MCF 10A (cell line): ENCODE data around the gene RNASE12. TPM values are rescaled to one million over a fixed set of nuclear protein-coding genes. Genes with fewer than 3 reads are reported as not detected.

Experiments
- BruUV-seq: library from RNA; stranded (reverse); fragments of 400-500 nt; replicated peaks from 2 replicates; lab custom pipeline; 2021; lab: Mats Ljungman, UMichigan
- CTCF ChIA-PET: fragments of 300-600 bp; sonication (Branson Sonifier 250); formaldehyde crosslinking; extraction: SDS; loops from one replicate; lab custom pipeline; 2021; ENCODE audit warnings: antibody characterized with exemption, inconsistent platforms; lab: Yijun Ruan, JAX
- POLR2A ChIA-PET: fragments of 300-600, 350-650 bp; sonication (Branson Sonifier 250); formaldehyde crosslinking; extraction: SDS; loops from one replicate; lab custom pipeline; 2020; ENCODE audit warnings: antibody characterized with exemption, inconsistent platforms; lab: Yijun Ruan, JAX
- DNase-seq: peaks from one replicate; pipeline ENCODE4 v3.0.0-alpha.2; 2018; ENCODE audit not compliant: unreplicated experiment
- H3K27ac Mint-ChIP-seq: one replicate; pipeline ENCODE4 v1.8.0; 2022; ENCODE audit warnings: mild to moderate bottlenecking, low read depth, mixed read lengths; ENCODE audit not compliant: unreplicated experiment
- H3K27me3 Mint-ChIP-seq: one replicate; pipeline ENCODE4 v1.8.0; 2022; ENCODE audit warnings: mixed read lengths; ENCODE audit not compliant: insufficient read depth, unreplicated experiment
- H3K36me3 Mint-ChIP-seq: one replicate; pipeline ENCODE4 v1.8.0; 2022; ENCODE audit warnings: mild to moderate bottlenecking, moderate library complexity, mixed read lengths; ENCODE audit not compliant: insufficient read depth, unreplicated experiment
- H3K4me1 Mint-ChIP-seq: one replicate; pipeline ENCODE4 v1.8.0; 2022; ENCODE audit warnings: mixed read lengths; ENCODE audit not compliant: insufficient read depth, unreplicated experiment
- H3K4me3 Mint-ChIP-seq: one replicate; pipeline ENCODE4 v1.8.0; 2022; ENCODE audit warnings: mild to moderate bottlenecking, moderate library complexity, mixed read lengths; ENCODE audit not compliant: unreplicated experiment
- H3K9me3 Mint-ChIP-seq: one replicate; pipeline ENCODE4 v1.8.0; 2022; ENCODE audit warnings: mixed read lengths; ENCODE audit not compliant: unreplicated experiment
- intact Hi-C: fragments of 100-400 bp; cut with micrococcal nuclease; formaldehyde crosslinking; loops from 2 replicates; pipeline ENCODE4 v1.14.1; 2022
- total RNA-seq: library from RNA; stranded (reverse); gene quantifications from 2 replicates; pipeline ENCODE4 v1.2.3, GENCODE V29; 2022
- TF ChIP-seq, protein P1 (sequence below): fragments of 200-600 bp; IDR thresholded peaks from one replicate; pipeline ENCODE4 v1.8.0; 2022; ENCODE audit warnings: antibody characterized with exemption, mild to moderate bottlenecking; ENCODE audit not compliant: unreplicated experiment

Gene RNASE12
- total RNA-seq, 1 experiment from 2014 or later: not detected

DNA sequence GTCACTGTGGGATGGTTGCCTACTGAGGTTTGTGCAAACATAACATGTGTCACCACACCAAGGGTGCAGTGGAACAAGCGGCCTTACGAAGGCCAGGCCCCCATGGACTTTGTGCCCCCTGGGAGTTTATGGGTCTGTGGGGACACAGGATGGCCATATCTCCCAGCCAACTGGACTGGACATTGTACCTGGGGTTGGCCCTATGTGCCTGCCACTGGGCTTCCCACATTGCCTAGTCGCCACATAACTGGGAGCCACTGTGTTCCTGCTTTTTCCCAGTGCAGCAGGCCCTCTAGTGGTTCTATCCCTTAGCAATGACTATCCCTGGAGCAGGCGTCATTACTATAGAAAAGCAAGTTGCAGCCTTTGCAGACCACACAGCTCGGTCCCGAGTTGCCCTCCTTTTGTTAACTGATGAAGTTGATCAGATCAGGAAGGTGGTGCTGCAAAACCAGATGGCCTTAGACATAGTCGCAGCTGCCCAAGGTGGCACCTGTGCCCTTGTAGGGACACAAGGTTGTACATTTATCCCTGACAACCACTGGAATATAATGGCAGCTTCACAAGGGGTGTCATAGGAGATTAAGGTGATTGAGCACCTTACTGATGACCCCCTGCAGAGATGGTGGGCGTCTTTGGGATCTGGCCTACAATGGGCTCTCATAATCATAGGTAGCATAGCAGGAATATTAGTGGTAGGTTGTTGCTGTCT is 15.2 kb upstream of the RNASE12 start:
- CTCF ChIA-PET: interaction anchor here (0.5 to 8.9 kb wide), 23 partner anchors 9 to 781 kb away, joined by 3 to 152 read pairs (median 4); partner anchors contain the start of genes ANG, CCNB1IP1, RNASE12 and RNASE4

DNA sequence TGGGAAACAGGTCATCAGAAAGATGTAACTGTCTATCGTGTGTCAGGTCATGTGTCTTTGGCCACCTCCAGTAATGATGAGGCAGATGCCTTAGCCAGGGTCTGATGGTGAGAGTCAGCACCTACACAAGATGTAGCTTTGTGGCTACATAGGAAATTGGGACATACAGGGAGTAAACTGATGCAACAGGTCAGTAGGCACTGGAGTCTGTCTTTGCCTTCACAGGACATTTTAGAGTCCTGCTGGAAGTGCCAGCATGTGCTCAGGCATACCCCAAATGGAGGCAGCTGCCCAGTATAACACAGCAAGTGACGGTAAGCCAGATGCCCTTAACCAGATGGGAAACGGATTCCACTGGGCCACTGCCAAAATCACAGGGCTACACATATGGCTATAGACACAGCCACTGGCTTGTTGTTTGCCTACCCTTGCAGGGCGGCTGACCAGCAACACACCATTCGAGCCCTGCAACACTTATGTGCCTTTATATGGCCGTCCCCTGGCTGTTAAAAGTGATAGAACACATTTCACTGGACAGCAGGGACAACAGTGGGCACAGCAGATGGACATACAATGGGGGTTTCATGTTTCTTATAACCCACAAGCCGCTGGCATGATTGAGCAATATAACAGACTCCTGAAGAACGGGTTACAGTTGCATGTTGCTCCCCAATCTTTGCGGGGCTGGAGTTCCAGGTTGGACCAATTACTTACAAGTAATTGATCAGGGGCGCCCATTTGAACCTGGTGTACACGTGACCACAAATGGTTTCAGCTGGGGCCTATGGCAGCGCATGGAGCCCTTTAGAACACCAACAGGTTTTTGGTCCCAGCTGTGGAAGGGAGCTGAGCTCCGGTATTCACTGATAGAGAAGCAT is 12.9 kb upstream of the RNASE12 start:
- Mint-ChIP-seq H3K27me3 (no peaks in the 10 kb centered on the region), H3K36me3 (no peaks in the 10 kb centered on the region), H3K9me3 (no peaks in the 10 kb centered on the region), H3K4me3 (no peak overlapping the region), H3K27ac (no peak overlapping the region), H3K4me1 (peaks cover 9% of the 10 kb centered on the region)
- intact Hi-C loops: no loop called here
- DNase-seq: no peak
- POLR2A ChIA-PET: interaction anchor here (0.6 to 1.5 kb wide), 3 partner anchors 149 to 681 kb away, joined by 3 to 4 read pairs (median 3); partner anchors contain the start of genes APEX1 and TEP1
- no TSS peak for BruUV-seq
- TF ChIP-seq, protein P1, sequence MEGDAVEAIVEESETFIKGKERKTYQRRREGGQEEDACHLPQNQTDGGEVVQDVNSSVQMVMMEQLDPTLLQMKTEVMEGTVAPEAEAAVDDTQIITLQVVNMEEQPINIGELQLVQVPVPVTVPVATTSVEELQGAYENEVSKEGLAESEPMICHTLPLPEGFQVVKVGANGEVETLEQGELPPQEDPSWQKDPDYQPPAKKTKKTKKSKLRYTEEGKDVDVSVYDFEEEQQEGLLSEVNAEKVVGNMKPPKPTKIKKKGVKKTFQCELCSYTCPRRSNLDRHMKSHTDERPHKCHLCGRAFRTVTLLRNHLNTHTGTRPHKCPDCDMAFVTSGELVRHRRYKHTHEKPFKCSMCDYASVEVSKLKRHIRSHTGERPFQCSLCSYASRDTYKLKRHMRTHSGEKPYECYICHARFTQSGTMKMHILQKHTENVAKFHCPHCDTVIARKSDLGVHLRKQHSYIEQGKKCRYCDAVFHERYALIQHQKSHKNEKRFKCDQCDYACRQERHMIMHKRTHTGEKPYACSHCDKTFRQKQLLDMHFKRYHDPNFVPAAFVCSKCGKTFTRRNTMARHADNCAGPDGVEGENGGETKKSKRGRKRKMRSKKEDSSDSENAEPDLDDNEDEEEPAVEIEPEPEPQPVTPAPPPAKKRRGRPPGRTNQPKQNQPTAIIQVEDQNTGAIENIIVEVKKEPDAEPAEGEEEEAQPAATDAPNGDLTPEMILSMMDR: no peak
- CTCF ChIA-PET: interaction anchor here (0.6 to 8.9 kb wide), 6 partner anchors 9 to 275 kb away, joined by 3 to 152 read pairs (median 4); partner anchors contain the start of gene CCNB1IP1

More for the DNA sequence above, 15.2 kb upstream of the RNASE12 start:
- H3K27me3 Mint-ChIP-seq: no peaks in the 10 kb centered on the region
- H3K9me3 Mint-ChIP-seq: no peaks in the 10 kb centered on the region
- intact Hi-C loops: loop anchor here (1.0 kb wide), 3 partner anchors 75 to 152 kb away; partner anchors contain the start of gene OSGEP
- no peak overlapping the region for H3K4me3 Mint-ChIP-seq
- H3K36me3 Mint-ChIP-seq: no peaks in the 10 kb centered on the region
- TF ChIP-seq, protein P1: peak; percentile 54
- no TSS peak for BruUV-seq
- POLR2A ChIA-PET: interaction anchor here (0.6 to 1.6 kb wide), 2 partner anchors 137 to 279 kb away, joined by 3 read pairs; no protein-coding TSS in a partner anchor
- H3K4me1 Mint-ChIP-seq: peaks cover 9% of the 10 kb centered on the region
- peak; percentile 60 for DNase-seq
- no peak overlapping the region for H3K27ac Mint-ChIP-seq

DNA sequence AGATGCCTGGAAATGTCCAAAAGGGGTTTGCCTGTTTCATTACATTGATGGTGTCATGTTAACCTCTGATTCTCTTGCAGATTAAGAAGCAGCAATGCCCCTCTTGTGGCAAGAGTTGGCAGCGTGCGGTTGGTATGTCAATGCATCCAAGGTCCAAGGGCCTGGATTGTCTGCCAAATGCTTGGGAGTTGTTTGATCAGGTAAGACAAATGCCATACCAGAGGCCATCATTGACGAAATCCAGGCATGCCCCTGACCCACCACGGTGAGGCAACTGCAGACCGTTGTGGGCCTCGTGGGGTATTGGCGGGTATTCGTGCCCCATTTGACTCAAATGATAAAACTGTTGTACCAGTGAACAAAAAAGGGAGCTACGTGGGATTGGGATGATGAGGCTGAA is 11.4 kb upstream of the RNASE12 start:
- Mint-ChIP-seq H3K27ac (no peak overlapping the region), H3K36me3 (no peaks in the 10 kb centered on the region), H3K4me1 (peaks cover 9% of the 10 kb centered on the region), H3K27me3 (no peaks in the 10 kb centered on the region), H3K9me3 (no peaks in the 10 kb centered on the region), H3K4me3 (no peak overlapping the region)
- POLR2A ChIA-PET: interaction anchor here (0.6 to 1.5 kb wide), 2 partner anchors 55 to 147 kb away, joined by 4 read pairs; partner anchors contain the start of gene APEX1
- CTCF ChIA-PET: interaction anchor here (0.6 to 8.9 kb wide), 5 partner anchors 71 to 273 kb away, joined by 3 to 152 read pairs (median 3); partner anchors contain the start of gene CCNB1IP1
- DNase-seq: no peak
- intact Hi-C loops: no loop called here
- BruUV-seq: no TSS peak
- TF ChIP-seq, protein P1: no peak
